ENCODE data around the gene FBXL13. TPM values are rescaled to one million over a fixed set of nuclear protein-coding genes. Genes with fewer than 3 reads are reported as not detected.

The FBXL13 gene
- total RNA-seq, 4 donors from 2014 or later = 0.35 to 2.6 (median 1.3) TPM; not detected in 1

GRCh38 chr7:102875700-102876295 lies 198.8 kb downstream of the FBXL13 start:
- DNase-seq = no peak
- no peaks in the 10 kb centered on the region for H3K4me1 ChIP-seq
- H3K4me3 ChIP-seq = no peak overlapping the region
- no peaks in the 10 kb centered on the region for H3K27me3 ChIP-seq
- TF ChIP-seq, protein P1, sequence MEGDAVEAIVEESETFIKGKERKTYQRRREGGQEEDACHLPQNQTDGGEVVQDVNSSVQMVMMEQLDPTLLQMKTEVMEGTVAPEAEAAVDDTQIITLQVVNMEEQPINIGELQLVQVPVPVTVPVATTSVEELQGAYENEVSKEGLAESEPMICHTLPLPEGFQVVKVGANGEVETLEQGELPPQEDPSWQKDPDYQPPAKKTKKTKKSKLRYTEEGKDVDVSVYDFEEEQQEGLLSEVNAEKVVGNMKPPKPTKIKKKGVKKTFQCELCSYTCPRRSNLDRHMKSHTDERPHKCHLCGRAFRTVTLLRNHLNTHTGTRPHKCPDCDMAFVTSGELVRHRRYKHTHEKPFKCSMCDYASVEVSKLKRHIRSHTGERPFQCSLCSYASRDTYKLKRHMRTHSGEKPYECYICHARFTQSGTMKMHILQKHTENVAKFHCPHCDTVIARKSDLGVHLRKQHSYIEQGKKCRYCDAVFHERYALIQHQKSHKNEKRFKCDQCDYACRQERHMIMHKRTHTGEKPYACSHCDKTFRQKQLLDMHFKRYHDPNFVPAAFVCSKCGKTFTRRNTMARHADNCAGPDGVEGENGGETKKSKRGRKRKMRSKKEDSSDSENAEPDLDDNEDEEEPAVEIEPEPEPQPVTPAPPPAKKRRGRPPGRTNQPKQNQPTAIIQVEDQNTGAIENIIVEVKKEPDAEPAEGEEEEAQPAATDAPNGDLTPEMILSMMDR (IDR thresholded peaks at IDR 0.05) = no peak
- no peak for TF ChIP-seq POLR2A (IDR thresholded peaks at IDR 0.05)
- H3K36me3 ChIP-seq = no peaks in the 10 kb centered on the region
- no peaks in the 10 kb centered on the region for H3K9me3 ChIP-seq
- H3K27ac ChIP-seq = no peak overlapping the region

GRCh38 chr7:102874966-102875365 lies 199.6 kb downstream of the FBXL13 start:
- no peaks in the 10 kb centered on the region for H3K9me3 ChIP-seq
- DNase-seq = no peak
- H3K27ac ChIP-seq = no peak overlapping the region
- TF ChIP-seq, protein P1 (IDR thresholded peaks at IDR 0.05) = no peak
- TF ChIP-seq POLR2A (IDR thresholded peaks at IDR 0.05) = no peak
- no peaks in the 10 kb centered on the region for H3K4me1 ChIP-seq
- H3K4me3 ChIP-seq = no peak overlapping the region
- H3K27me3 ChIP-seq = no peaks in the 10 kb centered on the region
- H3K36me3 ChIP-seq = no peaks in the 10 kb centered on the region

DNA sequence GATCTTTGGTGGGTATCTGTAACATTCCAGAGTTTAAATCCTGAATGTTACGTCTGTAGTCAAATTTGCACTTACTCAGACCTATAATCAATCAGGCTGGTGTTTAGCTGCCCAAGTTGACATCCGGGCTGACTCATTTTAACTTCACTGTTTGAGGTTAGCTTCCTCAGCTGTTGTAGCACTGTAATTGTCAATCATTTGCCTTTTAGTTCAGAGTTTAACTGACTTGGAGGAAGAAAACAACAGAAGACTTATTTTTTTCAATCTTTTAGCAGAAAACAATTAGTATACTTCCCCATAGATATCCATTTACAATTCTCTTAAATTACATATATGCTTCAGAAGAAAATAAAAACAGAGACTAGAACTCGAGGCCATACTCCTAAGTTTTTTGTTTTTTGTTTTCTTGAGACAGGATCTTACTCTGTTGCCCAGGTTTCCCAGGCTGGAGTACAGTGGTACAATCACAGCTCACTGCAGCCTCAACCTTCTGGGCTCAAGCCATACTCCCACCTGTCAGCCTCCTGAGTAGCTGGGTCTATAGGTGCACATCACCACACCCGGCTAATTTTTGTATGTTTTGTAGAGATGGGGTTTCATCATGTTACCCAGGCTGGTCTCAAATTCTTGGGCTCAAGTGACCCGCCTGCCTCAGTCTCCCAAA lies 200.3 kb downstream of the FBXL13 start:
- Histone ChIP-seq H3K4me1 (no peaks in the 10 kb centered on the region), H3K4me3 (no peak overlapping the region), H3K36me3 (no peaks in the 10 kb centered on the region), H3K27me3 (no peaks in the 10 kb centered on the region), H3K9me3 (no peaks in the 10 kb centered on the region), H3K27ac (no peak overlapping the region)
- DNase-seq = no peak
- no peak for TF ChIP-seq POLR2A (IDR thresholded peaks at IDR 0.05)
- TF ChIP-seq, protein P1 (IDR thresholded peaks at IDR 0.05) = no peak

DNA sequence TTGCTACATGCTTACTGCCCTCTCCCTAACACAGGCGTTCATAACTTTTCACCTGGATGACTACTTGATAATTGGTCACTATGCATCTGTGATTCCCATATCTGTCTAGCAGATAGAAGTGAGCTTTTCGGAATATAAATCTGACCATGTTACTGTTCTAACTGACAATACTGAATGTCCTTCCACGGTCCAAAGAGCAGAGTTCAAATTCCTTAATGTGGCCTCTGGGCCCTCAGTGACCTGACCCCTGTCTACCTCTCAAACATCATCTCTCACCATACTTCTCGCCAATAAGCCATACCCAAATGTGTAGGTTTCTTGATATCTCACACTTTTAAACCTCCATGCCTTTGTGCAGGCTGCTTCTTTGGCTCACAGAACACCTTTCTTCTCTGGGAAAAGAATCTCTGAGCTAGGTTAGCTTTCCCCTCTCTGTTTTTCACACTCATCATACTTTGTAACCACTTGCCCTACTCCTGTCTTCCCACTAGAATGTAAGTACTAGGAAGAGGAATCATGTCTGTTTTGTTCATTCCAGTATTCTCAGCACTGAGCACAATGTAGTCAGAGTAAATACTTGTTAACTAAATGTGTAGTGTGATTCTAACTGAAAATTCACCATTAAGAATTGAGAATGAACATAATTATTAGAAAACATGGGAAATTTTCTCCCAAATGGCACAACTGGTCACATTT lies 201.0 kb downstream of the FBXL13 start:
- no peaks in the 10 kb centered on the region for H3K4me1 ChIP-seq
- TF ChIP-seq POLR2A (IDR thresholded peaks at IDR 0.05) = no peak
- TF ChIP-seq, protein P1 (IDR thresholded peaks at IDR 0.05) = no peak
- H3K4me3 ChIP-seq = no peak overlapping the region
- no peaks in the 10 kb centered on the region for H3K9me3 ChIP-seq
- no peak overlapping the region for H3K27ac ChIP-seq
- H3K27me3 ChIP-seq = no peaks in the 10 kb centered on the region
- no peaks in the 10 kb centered on the region for H3K36me3 ChIP-seq
- no peak for DNase-seq

- TF ChIP-seq, protein P1 (IDR thresholded peaks at IDR 0.05) = no peak
- TF ChIP-seq POLR2A (IDR thresholded peaks at IDR 0.05) = no peak
- Histone ChIP-seq H3K4me1 (no peaks in the 10 kb centered on the region), H3K36me3 (no peaks in the 10 kb centered on the region), H3K4me3 (no peak overlapping the region), H3K9me3 (no peaks in the 10 kb centered on the region), H3K27me3 (no peaks in the 10 kb centered on the region), H3K27ac (no peak overlapping the region)
- DNase-seq = no peak
These were observed 202.1 kb downstream of the FBXL13 start for GRCh38 chr7:102872460-102872859.
